Measurements from ENCODE around the gene WDR81.

DNA sequence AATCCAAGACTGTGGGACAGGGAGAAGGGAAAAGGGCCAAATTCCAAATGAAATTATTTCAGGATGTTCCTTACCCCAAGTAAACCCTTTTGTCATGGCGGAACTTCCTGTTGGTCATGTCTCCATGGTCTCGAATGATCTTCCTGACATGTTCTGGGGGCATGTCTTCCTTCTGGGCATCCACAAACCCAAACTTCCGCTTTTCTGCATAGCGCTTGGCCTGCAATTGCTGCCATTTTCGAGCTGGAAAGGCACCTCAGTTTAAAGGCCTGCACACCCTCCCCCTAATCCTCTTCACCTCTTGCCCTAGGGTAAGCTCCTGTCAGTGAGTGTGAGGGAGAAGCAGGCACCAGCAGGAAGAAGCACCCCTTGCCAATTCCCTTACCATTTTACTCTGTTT is 41.0 kb upstream of the WDR81 start:
- TF ChIP-seq, protein P1, sequence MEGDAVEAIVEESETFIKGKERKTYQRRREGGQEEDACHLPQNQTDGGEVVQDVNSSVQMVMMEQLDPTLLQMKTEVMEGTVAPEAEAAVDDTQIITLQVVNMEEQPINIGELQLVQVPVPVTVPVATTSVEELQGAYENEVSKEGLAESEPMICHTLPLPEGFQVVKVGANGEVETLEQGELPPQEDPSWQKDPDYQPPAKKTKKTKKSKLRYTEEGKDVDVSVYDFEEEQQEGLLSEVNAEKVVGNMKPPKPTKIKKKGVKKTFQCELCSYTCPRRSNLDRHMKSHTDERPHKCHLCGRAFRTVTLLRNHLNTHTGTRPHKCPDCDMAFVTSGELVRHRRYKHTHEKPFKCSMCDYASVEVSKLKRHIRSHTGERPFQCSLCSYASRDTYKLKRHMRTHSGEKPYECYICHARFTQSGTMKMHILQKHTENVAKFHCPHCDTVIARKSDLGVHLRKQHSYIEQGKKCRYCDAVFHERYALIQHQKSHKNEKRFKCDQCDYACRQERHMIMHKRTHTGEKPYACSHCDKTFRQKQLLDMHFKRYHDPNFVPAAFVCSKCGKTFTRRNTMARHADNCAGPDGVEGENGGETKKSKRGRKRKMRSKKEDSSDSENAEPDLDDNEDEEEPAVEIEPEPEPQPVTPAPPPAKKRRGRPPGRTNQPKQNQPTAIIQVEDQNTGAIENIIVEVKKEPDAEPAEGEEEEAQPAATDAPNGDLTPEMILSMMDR (IDR thresholded peaks at IDR 0.05; ENCODE audit: low read depth, low read length, poor library complexity, severe bottlenecking), result no peak
- no peak for TF ChIP-seq EZH2phosphoT487 (IDR thresholded peaks at IDR 0.05; ENCODE audit: borderline replicate concordance, low read length)

Measured in DOHH2 (cell line).